ENCODE measurements around the gene TTYH2. TPM values are rescaled to one million over a fixed set of nuclear protein-coding genes. Genes with fewer than 3 reads are reported as not detected.

Gene TTYH2
- total RNA-seq, 2 experiments from 2014 or later: 4.7 to 6.3 TPM

- Mint-ChIP-seq H3K4me1 (ENCODE audit: low read depth) (peaks cover 68% of the 10 kb centered on the region), H3K9me3 (ENCODE audit: insufficient read depth) (no peaks in the 10 kb centered on the region), H3K4me3 (no peak overlapping the region), H3K27ac (peak overlapping the region; percentile 82), H3K36me3 (ENCODE audit: low read depth) (peaks cover 41% of the 10 kb centered on the region), H3K27me3 (ENCODE audit: low read depth) (no peaks in the 10 kb centered on the region)
- peak; percentile 39 for ATAC-seq
- DNase-seq: peak; percentile 83
- CTCF ChIA-PET: interaction anchor here (0.9 to 3.2 kb wide), 5 partner anchors 8 to 143 kb away, joined by 3 to 16 read pairs (median 5); no protein-coding TSS in a partner anchor
- POLR2A ChIA-PET: no interaction called here
These were observed 2.9 kb upstream of the TTYH2 start for GRCh38 chr17:74210191-74211140.

GRCh38 chr17:74211141-74211911 is 2.0 kb upstream of the TTYH2 start:
- H3K9me3 Mint-ChIP-seq (ENCODE audit: insufficient read depth): no peaks in the 10 kb centered on the region
- peak overlapping the region; percentile 77 for H3K4me3 Mint-ChIP-seq
- no peak for DNase-seq
- no peaks in the 10 kb centered on the region for H3K27me3 Mint-ChIP-seq (ENCODE audit: low read depth)
- H3K36me3 Mint-ChIP-seq (ENCODE audit: low read depth): peaks cover 32% of the 10 kb centered on the region
- H3K4me1 Mint-ChIP-seq (ENCODE audit: low read depth): peaks cover 70% of the 10 kb centered on the region
- ChIA-PET POLR2A (no interaction called here), CTCF (interaction anchor here (0.9 to 3.2 kb wide), 5 partner anchors 9 to 142 kb away, joined by 3 to 16 read pairs (median 5); no protein-coding TSS in a partner anchor)
- H3K27ac Mint-ChIP-seq: no peak overlapping the region
- ATAC-seq: no peak

GRCh38 chr17:74211912-74212208 is 1.5 kb upstream of the TTYH2 start:
- Mint-ChIP-seq H3K27ac (no peak overlapping the region), H3K4me1 (ENCODE audit: low read depth) (peaks cover 67% of the 10 kb centered on the region), H3K4me3 (peak overlapping the region; percentile 77), H3K36me3 (ENCODE audit: low read depth) (peaks cover 31% of the 10 kb centered on the region), H3K27me3 (ENCODE audit: low read depth) (no peaks in the 10 kb centered on the region), H3K9me3 (ENCODE audit: insufficient read depth) (no peaks in the 10 kb centered on the region)
- CTCF ChIA-PET: interaction anchor here (1.6 to 3.2 kb wide), 3 partner anchors 10 to 85 kb away, joined by 5 to 16 read pairs (median 10); no protein-coding TSS in a partner anchor
- POLR2A ChIA-PET: no interaction called here
- no peak for ATAC-seq
- DNase-seq: no peak

- Mint-ChIP-seq H3K27ac (peak overlapping the region; percentile 58), H3K27me3 (ENCODE audit: low read depth) (no peaks in the 10 kb centered on the region), H3K4me3 (peak overlapping the region; percentile 77), H3K4me1 (ENCODE audit: low read depth) (peaks cover 67% of the 10 kb centered on the region), H3K9me3 (ENCODE audit: insufficient read depth) (no peaks in the 10 kb centered on the region), H3K36me3 (ENCODE audit: low read depth) (peaks cover 31% of the 10 kb centered on the region)
- DNase-seq (no peak), ATAC-seq (peak; percentile 5)
- ChIA-PET CTCF (interaction anchor here (0.7 to 3.2 kb wide), 10 partner anchors 8 to 148 kb away, joined by 3 to 16 read pairs (median 4); partner anchors contain the start of gene RPL38), POLR2A (interaction anchor here (0.6 to 1.3 kb wide), 4 partner anchors 9 to 1463 kb away, joined by 3 to 6 read pairs (median 4); partner anchors contain the start of gene RPL38)
These were observed 1.0 kb upstream of the TTYH2 start for GRCh38 chr17:74212209-74212912.

GRCh38 chr17:74213861-74214391 is 555 bp downstream of the TTYH2 start:
- H3K36me3 Mint-ChIP-seq (ENCODE audit: low read depth): peaks cover 20% of the 10 kb centered on the region
- CTCF ChIA-PET: interaction anchor here (0.8 to 1.4 kb wide), 4 partner anchors 10 to 146 kb away, joined by 3 to 4 read pairs (median 4); partner anchors contain the start of gene RPL38

GRCh38 chr17:74214484-74215341 is 1.3 kb downstream of the TTYH2 start:
- ChIA-PET CTCF (interaction anchor here (0.8 to 1.2 kb wide), 2 partner anchors 11 to 15 kb away, joined by 3 to 4 read pairs; partner anchors contain the start of gene RPL38), POLR2A (no interaction called here)
- peak overlapping the region; percentile 77 for H3K4me3 Mint-ChIP-seq
- no peak for ATAC-seq
- peaks cover 14% of the 10 kb centered on the region for H3K36me3 Mint-ChIP-seq (ENCODE audit: low read depth)
- peaks cover 51% of the 10 kb centered on the region for H3K4me1 Mint-ChIP-seq (ENCODE audit: low read depth)
- H3K27me3 Mint-ChIP-seq (ENCODE audit: low read depth): no peaks in the 10 kb centered on the region
- peak overlapping the region; percentile 11 for H3K27ac Mint-ChIP-seq
- DNase-seq: no peak
- H3K9me3 Mint-ChIP-seq (ENCODE audit: insufficient read depth): no peaks in the 10 kb centered on the region

More at GRCh38 chr17:74213861-74214391, 555 bp downstream of the TTYH2 start:
- H3K27ac Mint-ChIP-seq: peak overlapping the region; percentile 34
- H3K4me3 Mint-ChIP-seq: peak overlapping the region; percentile 77
- no peaks in the 10 kb centered on the region for H3K9me3 Mint-ChIP-seq (ENCODE audit: insufficient read depth)
- ATAC-seq: no peak
- no peak for DNase-seq
- H3K4me1 Mint-ChIP-seq (ENCODE audit: low read depth): peaks cover 58% of the 10 kb centered on the region
- no peaks in the 10 kb centered on the region for H3K27me3 Mint-ChIP-seq (ENCODE audit: low read depth)
- POLR2A ChIA-PET: interaction anchor here (1.3 kb wide), 1 partner anchor 82 kb away, joined by 3 read pairs; no protein-coding TSS in a partner anchor

- Mint-ChIP-seq H3K4me3 (no peak overlapping the region), H3K27me3 (ENCODE audit: low read depth) (no peaks in the 10 kb centered on the region), H3K4me1 (ENCODE audit: low read depth) (peaks cover 46% of the 10 kb centered on the region), H3K36me3 (ENCODE audit: low read depth) (peaks cover 7% of the 10 kb centered on the region), H3K27ac (no peak overlapping the region), H3K9me3 (ENCODE audit: insufficient read depth) (no peaks in the 10 kb centered on the region)
- ChIA-PET CTCF (no interaction called here), POLR2A (no interaction called here)
- DNase-seq (no peak), ATAC-seq (no peak)
These were observed 2.0 kb downstream of the TTYH2 start for GRCh38 chr17:74215342-74215727.

GRCh38 chr17:74216505-74216904 is 3.1 kb downstream of the TTYH2 start:
- peaks cover 3% of the 10 kb centered on the region for H3K36me3 Mint-ChIP-seq (ENCODE audit: low read depth)

GRCh38 chr17:74217037-74217730 is 3.8 kb downstream of the TTYH2 start:
- ChIA-PET CTCF (interaction anchor here (1.4 to 1.6 kb wide), 2 partner anchors 17 to 79 kb away, joined by 3 to 5 read pairs; no protein-coding TSS in a partner anchor), POLR2A (no interaction called here)
- H3K4me1 Mint-ChIP-seq (ENCODE audit: low read depth): peaks cover 35% of the 10 kb centered on the region
- ATAC-seq (no peak), DNase-seq (no peak)
- no peak overlapping the region for H3K4me3 Mint-ChIP-seq
- no peaks in the 10 kb centered on the region for H3K36me3 Mint-ChIP-seq (ENCODE audit: low read depth)
- H3K9me3 Mint-ChIP-seq (ENCODE audit: insufficient read depth): no peaks in the 10 kb centered on the region
- H3K27ac Mint-ChIP-seq: no peak overlapping the region
- H3K27me3 Mint-ChIP-seq (ENCODE audit: low read depth): no peaks in the 10 kb centered on the region

More at GRCh38 chr17:74216505-74216904, 3.1 kb downstream of the TTYH2 start:
- ATAC-seq: no peak
- Mint-ChIP-seq H3K27me3 (ENCODE audit: low read depth) (no peaks in the 10 kb centered on the region), H3K9me3 (ENCODE audit: insufficient read depth) (no peaks in the 10 kb centered on the region), H3K27ac (no peak overlapping the region), H3K4me1 (ENCODE audit: low read depth) (peaks cover 41% of the 10 kb centered on the region), H3K4me3 (no peak overlapping the region)
- no peak for DNase-seq
- POLR2A ChIA-PET: no interaction called here
- CTCF ChIA-PET: interaction anchor here (1.4 to 1.6 kb wide), 2 partner anchors 17 to 80 kb away, joined by 3 to 5 read pairs; no protein-coding TSS in a partner anchor

- Mint-ChIP-seq H3K27me3 (ENCODE audit: low read depth) (no peaks in the 10 kb centered on the region), H3K36me3 (ENCODE audit: low read depth) (no peaks in the 10 kb centered on the region), H3K9me3 (ENCODE audit: insufficient read depth) (no peaks in the 10 kb centered on the region), H3K27ac (no peak overlapping the region), H3K4me1 (ENCODE audit: low read depth) (peaks cover 27% of the 10 kb centered on the region), H3K4me3 (no peak overlapping the region)
- CTCF ChIA-PET: interaction anchor here (1.4 kb wide), 1 partner anchor 18 kb away, joined by 5 read pairs; no protein-coding TSS in a partner anchor
- POLR2A ChIA-PET: interaction anchor here (0.6 kb wide), 1 partner anchor 15 kb away, joined by 3 read pairs; the partner anchor contains the start of gene RPL38
- DNase-seq: no peak
- ATAC-seq: no peak
These were observed 4.5 kb downstream of the TTYH2 start for GRCh38 chr17:74217888-74218287.
